Kidney glomerular epithelial cell (primary cell): Measurements from ENCODE around the gene FAM210B.
"Not testable (repeated sequence)": the region's sequence is repeated elsewhere in the genome, so short reads cannot be mapped to it uniquely, and the experiment has no call there.

Experiments used
- DNase-seq: peaks from one replicate; lab custom pipeline; 2025; lab: John Stamatoyannopoulos, UW

The FAM210B gene, protein sequence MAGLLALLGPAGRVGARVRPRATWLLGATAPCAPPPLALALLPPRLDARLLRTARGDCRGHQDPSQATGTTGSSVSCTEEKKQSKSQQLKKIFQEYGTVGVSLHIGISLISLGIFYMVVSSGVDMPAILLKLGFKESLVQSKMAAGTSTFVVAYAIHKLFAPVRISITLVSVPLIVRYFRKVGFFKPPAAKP

DNA sequence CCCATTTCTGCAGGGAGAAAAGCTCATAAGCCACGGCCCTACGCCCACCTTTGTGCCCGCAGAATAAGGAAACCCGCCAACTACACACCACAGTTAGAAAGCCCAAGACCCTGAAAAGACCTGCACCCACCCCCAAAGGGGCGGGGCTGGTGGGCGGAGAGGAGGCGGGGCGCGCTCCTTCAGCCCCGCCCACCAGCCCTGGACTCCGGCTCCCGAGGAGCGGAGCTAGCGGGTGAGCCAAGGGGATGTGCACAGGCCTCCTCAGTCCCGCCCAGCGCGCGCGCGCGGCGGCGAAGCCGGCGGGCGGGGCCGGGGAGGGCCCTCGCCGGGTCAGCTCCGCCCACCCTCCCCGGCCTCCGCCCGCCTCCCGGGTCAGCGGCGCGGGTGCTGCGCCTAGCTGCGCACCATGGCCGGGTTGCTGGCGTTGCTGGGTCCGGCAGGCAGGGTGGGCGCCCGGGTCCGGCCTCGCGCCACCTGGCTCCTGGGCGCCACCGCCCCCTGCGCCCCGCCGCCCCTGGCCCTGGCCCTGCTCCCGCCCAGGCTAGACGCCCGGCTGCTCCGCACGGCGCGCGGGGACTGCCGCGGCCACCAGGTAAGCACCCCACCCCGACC lies at the start of gene FAM210B:
TSS of gene FAM210B (plus strand) at position 375 of the 612 bp plus-strand sequence. CDS start at position 407, 32 bp downstream.
- peak; percentile 77 for DNase-seq

DNA sequence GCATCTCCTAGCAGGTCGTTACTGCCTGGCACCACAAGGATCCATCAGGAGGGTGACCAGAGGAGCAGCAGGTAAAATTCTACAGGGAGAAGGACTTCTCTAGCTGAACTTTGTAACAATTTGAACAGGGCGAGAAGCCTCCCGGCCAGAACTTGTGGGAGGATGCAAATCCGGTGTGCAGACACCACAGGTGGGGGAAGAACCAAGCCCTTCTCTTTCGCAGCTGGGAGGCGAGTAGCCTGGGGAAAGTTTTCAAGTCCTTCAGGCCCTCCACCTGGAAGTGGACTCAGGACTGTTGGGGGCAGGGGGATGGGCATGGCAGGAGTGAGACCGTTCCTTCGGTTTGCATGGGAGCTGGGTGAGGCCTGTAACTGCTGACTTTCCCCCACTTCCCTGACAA lies 42.7 kb upstream of the FAM210B start:
- DNase-seq: no peak

DNA sequence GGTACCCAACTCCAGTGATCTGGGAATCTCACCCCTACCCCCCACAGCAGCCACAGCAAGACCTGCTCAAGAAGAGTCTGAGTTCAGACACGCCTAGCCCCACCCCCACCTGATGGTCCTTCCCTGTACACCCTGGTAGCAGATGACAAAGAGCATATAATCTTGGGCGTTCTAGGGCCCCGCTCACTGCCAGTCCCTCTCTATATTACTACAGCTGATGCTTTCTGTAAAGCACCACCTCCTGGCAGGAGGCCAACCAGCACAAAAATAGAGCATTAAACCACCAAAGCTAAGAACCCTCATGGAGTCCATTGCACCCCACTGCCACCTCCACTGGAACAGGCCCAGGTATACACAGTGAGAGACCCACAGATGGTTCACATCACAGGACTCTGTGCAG lies 42.3 kb upstream of the FAM210B start:
- DNase-seq: no peak

DNA sequence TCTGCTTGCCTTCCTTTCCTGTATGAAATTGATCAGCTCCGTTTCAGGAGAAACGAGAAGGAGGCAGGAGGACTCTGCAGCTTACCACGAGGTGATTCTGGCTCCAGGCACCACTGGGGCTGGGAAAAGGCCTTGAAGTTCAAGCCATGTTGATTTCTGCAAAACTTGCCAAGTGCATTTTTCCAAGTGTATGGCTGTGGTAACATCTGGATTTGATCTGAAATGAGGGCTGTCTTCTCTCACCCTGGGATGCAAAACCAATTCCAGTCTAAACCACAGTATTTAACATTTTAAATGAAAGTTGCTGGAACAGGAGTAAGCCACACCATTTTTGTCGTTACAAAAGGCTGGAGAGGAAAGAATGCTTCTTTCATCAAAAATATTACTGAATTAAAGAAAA lies 36.1 kb upstream of the FAM210B start:
- DNase-seq: no peak

DNA sequence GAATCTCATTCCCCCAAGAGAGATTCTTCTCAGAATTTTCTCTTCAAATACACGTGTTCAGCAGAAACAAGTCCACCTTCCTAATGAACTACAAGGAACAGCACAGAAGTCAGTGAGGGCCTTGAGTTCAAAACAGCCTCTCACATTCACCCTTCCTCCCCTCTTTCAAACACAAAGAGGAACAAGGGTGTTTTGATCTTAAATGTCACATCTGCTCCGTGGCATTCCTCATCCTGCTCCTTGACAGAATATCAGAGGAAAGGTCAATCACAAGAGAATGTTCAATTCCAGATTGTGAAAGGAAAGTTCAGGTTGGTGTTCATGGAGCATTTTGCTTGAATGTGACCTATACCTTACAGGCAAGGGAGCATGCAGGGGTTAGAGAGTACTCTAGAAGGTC lies 35.6 kb upstream of the FAM210B start:
- DNase-seq: no peak

DNA sequence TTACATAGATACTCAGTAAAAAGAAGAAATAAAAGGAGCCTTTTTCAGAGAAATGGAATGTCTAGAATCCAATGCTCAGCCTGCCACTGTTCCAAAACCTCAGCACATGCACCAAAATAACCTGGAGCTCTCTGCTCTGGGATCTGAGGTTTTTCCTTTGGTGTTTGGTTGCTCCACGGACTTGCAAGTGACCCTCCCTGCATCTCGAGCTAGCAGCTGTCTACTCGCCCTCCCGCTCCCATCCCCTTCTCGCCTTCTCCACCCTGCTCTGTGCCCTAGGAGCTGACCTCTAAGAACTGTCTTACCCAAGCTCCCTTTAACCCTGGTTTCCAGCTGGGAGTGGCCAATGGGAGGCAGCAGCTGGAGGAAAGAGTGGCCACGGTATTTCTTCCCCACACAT lies 35.1 kb upstream of the FAM210B start:
- no peak for DNase-seq

DNA sequence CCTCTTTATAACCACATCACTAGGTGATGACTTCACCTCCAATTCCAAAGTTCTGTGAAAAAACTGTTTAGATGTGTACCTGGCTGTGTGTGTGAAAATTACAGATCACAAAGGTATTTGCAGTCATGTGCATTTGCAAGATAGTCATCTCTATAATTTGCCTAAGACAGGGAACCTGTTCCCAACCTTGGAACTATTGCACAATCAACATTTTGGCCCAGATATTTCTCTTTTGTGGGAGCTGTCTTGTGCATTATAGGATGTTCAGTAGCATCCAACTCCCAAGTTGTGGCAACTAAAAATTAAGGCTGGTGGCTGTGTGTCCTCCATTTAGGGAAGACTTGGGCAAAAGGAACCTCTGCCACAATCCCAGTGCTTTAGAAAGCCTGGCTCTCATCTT lies 34.0 kb upstream of the FAM210B start:
- no peak for DNase-seq

DNA sequence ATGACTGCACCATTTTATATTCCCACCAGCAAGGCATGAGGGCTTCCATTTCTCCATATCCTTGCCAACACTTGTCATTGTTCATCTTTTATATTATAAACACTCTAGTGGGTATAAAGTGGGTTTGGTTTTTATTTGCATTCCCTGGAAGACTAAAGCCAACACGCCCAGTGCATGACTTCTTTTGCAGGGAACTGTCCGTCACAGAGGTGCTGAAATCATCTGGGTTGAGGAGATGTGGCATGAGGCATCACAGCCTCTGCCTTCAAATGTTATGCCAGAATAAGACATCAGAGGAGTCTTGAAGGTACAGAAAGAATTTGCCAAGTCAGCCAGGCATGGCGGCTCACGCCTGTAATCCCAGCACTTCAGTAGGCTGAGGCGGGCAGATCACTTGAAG lies 29.9 kb upstream of the FAM210B start:
- DNase-seq: peak; percentile 7

DNA sequence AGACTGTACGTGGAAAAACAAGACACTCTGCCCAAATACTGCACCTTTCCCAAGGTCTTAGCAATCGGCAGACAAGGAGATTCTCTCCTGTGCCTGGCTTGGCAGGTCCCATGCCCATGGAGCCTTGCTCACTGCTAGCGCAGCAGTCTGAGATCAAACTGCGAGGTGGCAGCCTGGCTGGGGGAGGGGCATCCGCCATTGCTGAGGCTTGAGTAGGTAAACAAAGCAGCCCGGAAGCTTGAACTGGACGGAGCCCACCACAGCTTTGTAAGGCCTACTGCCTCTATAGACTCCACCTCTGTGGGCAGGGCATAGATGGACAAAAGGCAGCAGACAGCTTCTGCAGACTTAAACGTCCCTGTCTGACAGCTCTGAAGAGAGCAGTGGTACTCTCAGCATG lies 22.1 kb upstream of the FAM210B start:
- not testable (repeated sequence) for DNase-seq

DNA sequence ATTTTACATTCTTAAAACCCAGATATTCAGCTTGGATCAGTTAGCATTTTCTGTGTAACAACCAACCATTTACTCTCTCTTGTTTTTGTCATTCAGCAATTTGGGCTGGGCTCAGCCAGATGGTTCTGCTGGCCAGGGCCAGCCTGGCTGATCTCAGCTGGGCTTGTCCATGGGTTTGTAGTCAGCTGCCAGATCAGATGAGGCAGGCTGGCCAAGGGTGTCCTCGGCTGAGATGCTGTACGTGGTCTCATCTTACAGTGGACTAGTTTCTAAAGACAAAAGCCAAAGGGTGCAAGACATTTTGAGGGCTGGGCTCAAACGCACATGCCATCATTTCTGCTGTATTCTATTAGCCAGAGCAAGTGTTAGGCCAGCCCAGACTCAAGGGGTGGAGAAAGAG lies 16.0 kb upstream of the FAM210B start:
- no peak for DNase-seq

DNA sequence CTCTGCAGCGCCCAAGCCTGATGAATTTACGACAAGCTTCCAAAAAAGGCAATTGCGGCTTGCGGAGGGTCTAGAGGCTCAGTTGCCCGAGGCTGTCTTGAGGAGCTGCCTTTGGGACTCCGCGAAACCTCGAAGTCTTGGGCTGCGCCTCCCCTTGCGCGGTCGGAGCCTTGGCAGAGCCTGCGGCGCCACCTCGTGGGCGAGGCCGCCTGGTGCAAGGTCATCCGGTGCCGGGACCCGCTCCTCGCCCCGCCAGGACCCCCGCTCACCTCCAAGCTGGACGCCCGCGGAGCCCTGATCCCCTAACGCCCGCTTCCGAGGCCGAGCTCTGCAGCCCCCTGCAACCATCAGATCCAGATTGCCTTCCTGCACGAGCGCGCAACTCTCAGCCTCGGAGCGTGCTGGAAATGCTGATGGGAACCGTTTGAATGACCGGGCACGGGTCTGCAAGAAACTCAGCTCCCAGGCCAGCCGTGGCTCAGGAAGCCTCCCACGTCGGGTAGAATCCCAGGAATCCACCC lies 14.9 kb upstream of the FAM210B start:
- no peak for DNase-seq

DNA sequence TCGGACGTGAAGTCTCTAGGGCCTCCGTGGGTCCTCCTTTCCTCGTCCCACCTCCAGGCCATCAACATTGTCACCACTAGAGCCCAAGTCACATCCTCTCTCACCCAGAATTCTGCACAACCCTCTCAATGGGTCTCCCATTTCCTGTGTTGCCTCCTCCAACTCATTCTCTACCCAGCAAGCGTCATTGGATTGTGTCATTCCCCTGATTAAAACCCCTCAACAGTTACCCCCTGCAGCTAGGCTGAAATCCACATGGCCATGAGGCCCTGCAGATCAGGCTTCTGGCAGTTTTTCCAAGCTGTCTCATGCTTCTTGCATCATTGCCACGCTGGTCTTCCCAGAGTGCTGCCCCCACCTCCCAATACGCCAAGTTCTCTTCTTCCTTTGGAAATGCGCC lies 12.9 kb upstream of the FAM210B start:
- DNase-seq: no peak

DNA sequence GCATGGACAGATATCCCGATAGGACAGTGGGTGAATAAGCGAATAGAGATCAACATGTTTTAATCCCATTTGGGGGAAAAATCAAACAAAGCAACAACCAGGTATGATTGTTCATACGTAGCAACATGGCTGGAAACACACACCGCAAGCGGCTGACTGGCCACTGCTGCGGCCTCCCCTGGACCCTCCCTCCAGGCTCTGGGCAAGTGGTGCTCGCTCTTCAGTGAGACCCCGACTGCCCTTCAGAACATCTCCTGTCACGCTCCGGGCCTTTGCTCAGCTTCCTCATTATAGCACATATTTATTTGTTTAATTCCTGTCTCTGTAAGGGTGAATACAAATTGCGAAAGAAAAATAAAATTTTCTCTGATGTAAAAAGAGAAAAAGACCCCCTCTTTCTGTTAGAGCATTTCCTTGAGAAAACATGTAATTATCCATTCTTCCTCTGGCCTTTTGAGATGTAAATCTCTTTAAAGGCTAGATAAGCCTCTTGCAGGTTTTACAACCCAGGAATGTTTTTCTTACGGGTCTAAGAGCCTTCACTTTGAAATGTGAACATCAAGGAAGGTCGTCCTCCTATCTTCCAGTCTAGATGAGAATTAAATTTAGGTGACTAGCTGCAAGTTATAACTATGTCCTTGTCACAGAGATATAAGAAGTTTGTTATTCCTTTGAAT lies 11.0 kb upstream of the FAM210B start:
- DNase-seq: no peak

DNA sequence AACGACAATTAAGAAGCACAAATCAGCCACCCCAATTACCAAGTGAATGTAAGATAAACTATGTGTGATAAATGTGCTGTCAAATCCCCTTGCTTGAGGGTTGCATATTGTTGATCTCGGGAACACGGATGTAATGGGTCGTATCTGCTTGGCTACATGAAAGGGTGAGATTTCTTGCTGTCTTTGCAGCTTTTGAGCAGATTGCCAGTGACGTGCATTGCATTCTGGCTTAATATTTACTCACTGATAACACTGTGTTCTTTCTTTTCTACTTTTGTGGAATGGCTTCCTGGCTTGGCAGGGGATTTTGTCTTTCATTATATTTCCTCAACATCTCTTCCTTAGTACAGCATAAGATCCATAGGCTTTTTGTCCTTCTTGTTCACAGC lies 10.5 kb upstream of the FAM210B start:
- no peak for DNase-seq

DNA sequence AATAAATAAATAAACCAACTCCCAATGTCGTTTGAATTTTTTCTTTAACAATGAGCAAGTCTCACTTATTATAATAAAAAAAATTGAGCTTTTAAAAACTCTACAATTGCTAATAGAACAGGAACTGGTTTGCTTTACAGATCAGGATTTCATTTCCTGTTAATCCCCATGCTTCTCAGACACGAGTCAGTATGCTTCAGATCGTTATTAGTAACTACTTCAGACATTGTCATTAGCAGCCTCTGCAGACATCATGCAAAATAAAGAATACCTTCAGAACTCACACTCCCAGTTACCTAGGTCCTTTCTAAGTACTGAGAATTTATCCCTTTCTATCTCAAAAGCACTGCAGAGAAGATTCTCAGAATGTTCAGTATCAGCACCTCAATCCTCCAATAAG lies 10.0 kb upstream of the FAM210B start:
- no peak for DNase-seq

DNA sequence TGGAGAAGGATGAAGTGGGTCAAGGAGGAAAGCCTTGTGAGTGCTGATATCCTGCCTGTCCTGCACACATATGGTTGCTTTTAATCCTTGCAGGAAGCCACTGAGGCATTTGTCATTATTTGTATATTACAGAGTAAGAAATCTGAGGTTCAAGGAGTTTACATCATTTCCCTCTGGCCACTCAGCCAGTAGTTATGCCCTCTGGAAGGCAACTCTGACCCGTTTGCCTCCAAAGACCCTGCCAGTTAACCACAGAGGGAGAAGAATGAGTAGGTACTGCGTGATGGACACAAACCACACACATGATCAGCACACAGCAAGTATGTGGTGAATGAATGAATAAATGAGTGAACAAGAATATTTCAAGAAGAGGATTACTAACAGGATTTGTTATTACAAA lies 7.9 kb upstream of the FAM210B start:
- DNase-seq: no peak

DNA sequence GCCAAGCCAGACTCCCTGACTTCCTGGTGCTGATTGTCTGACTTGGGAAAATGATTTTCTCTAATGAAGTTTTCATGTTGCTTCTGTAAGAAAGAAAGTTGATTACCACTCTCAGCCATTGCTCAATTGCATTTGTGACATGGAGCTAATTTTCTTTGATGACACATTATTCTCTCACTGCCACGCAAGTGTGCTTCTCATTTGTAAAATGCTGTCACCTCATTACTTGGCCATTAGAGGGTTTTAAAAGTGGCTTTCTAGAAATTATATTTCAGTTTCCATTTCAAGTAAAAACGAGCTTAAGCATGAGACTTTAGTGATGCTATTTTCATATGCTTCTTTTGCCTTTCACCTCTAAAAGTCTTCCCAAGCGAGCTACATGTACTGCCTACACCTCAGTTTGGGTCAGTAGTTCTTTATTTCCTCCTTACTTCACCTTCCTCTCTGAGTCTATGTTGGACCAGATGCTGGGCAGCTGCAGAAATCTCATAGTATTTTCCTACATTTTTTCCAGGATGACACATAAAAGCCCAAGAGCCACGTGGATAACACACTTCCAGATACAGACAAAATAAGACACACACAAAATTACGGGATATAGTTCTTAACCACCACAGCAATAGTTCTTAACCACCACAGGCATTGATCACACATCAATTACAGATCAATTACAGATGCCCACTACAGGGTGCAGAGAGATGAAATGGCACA lies 6.3 kb upstream of the FAM210B start:
- DNase-seq: no peak

DNA sequence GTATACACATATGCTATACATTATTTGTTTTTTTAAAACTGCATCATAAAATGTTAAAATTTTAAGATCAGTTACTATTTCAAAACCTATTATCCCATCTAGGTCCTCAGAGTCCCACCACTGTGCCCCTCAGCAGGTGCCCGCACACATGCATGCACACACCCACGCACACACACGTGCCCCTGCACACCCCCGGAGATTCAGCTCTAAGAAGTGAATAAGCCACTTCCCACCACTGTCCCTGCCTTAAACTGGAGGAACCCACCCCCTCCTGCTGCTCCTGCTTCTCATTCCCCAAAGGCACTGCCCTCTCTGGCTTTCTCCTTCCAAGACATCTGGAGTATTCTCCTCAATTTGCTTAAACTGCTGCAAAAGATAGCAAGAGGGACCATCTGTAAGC lies 5.4 kb upstream of the FAM210B start:
- DNase-seq: no peak

DNA sequence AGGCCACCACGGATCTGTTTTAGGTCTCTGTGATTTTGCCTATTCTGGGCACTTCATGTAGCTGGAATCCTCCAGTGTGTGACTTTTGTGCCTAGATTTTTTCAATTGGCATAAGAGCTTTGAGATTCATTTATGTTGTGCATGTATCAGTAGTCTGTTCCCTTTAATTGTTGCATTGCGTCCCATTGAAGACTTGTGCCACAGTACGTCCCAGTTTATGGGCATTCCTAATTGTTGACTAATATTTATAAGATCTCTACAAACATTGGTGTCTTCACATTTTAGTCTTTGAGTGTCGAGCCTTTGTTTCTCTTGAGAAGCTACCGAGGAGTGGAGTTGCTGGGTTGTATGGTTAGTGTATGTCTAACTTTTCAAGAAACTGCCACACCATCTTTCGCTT lies 704 bp upstream of the FAM210B start:
- no peak for DNase-seq

DNA sequence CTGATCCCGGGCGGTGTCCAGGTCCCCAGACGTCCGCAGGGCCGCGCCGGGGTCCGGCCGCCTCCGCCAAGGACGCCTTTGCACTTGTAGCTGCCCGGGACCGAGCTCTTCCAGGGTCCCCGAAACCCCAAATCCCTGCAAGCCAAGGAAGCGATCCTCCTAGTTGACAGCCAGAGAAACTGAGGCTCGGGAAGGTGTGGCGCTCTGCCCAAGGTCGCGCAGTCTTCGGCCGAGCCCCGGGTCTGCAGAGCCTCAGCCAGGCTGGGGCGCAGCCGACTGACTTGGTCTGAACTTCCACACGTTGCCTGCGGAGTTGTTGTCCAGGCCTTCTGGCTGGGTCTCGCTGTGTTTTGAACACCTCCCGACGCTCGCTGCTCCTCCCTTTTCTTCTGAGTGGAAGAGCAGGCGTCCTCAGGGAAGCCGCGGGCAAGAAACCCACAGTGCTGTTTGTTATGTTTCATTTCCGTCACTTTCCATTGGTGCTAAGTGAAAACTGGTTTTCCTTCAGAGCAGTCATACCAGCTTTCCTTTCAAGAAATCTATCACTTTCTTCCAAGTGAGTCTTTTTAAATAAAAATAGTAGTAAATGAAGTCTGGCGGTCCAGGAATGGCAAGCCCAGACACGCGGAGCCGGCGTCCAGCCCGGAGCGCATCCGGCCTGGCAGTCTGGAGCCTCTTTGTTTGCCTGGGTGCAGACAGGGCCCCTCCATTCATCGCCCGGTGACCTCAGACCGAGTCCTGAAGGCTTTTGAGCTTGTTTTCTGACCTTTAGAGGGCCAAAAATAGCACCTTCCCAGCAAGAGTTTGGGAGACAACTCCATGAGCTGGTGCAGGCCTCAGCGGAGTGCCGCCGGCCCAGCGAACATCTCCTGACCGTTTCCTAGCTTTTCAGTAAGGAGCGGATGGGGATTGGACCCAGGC lies 698 bp downstream of the FAM210B start:
- peak; percentile 26 for DNase-seq

DNA sequence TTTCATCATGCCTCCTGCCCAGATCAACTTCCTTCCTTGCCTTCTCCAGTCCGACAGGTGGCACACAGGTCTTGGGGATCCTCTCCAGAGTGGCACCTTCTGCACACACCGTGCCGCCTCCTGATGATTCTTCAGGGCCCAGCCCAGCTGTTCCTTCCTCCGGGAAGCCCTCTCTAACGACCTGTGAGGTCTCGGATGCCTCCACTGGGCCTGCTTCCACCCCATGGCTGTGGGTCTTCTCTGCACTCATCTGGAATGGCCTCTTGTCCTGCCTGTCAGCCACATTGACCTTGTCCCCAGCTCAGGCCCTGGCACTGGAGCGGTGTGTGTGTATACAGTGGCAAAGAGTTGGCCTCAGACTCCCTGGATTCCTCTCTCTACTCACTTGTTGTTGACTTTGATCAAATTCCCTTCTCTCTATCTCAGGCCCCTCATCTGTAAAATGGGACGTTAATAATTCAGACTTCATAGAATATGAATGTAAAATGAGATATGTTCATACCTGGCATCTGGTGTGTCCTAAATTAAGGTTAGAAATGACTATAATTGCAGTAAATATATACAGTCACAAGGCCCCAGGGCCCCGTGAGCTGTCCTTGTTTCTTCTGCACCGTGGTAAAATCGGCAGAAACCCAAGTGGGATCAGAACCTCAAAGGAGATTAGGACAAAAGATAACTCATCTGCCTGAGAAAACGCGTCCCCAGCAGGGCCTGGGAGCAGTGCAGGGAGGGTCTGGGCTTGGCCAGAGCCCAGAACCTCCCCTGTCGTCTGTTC lies 1.5 kb downstream of the FAM210B start:
- no peak for DNase-seq
